ENCODE results near the gene NLN.

DNA sequence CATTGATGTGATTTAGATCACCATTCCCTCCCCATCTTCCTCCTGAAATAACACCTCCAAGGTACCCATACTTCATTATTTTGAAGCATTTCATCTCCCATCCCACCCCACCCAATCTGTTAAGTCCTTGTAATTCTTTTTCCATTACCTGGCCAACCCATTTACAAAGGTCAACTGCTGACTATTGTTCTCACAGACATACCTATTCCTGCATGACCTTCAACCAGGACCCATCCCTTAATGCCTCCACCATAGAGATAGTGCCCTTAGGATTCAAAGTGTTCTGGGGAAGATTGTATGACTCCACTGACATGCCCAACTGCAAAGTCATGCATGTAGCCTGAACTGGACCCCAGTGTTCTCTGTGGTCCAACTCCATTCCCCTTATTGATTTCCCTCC, 91.2 kb downstream of the NLN start:
- TF ChIP-seq POLR2A (IDR thresholded peaks at IDR 0.05) (no peak), POLR2AphosphoS5 (IDR thresholded peaks at IDR 0.05; ENCODE audit: insufficient read depth in 1 of 2, low read depth in 1 of 2) (no peak), CTCF (IDR thresholded peaks at IDR 0.05) (no peak)
